ENCODE results near the gene AGAP2.

DNA sequence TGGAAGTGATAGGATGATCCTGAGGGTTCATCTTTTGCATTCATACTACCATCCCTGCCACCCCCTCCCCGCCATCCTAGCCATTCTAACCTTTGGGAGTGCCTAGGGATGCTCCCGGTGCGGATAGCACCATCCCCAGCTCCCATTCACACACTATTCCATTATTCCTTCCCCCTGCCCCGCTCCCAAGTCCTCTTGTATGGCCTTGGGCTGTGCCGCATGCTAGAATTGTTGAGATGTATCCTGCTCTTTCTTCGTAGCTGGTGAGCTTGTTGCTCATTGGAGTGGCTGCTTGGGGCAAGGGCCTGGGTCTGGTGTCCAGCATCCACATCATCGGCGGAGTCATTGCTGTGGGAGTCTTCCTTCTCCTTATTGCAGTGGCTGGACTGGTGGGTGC, 6.9 kb upstream of the AGAP2 start:
- TF ChIP-seq, protein P1, sequence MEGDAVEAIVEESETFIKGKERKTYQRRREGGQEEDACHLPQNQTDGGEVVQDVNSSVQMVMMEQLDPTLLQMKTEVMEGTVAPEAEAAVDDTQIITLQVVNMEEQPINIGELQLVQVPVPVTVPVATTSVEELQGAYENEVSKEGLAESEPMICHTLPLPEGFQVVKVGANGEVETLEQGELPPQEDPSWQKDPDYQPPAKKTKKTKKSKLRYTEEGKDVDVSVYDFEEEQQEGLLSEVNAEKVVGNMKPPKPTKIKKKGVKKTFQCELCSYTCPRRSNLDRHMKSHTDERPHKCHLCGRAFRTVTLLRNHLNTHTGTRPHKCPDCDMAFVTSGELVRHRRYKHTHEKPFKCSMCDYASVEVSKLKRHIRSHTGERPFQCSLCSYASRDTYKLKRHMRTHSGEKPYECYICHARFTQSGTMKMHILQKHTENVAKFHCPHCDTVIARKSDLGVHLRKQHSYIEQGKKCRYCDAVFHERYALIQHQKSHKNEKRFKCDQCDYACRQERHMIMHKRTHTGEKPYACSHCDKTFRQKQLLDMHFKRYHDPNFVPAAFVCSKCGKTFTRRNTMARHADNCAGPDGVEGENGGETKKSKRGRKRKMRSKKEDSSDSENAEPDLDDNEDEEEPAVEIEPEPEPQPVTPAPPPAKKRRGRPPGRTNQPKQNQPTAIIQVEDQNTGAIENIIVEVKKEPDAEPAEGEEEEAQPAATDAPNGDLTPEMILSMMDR (optimal IDR thresholded peaks at IDR 0.05 in 1 of 3, IDR thresholded peaks at IDR 0.05 in 1 of 3, conservative IDR thresholded peaks at IDR 0.05 in 1 of 3; ENCODE audit: extremely low read depth in 1 of 3, insufficient read depth in 2 of 3, low read length in 3 of 3), result no peak
- no peak for TF ChIP-seq EZH2 (IDR thresholded peaks at IDR 0.05; ENCODE audit: low read length)
